HG02938 (cell line): ENCODE data around the gene TNS3.

Experiments used
- ATAC-seq: cut with Tn5 transposase; IDR thresholded peaks from one replicate; pipeline ENCODE4 v1.9.1; 2021; ENCODE audit warnings: mild to moderate bottlenecking, moderate library complexity; ENCODE audit not compliant: unreplicated experiment

TNS3 gene

GRCh38 chr7:47356261-47356660 is 225.7 kb downstream of the TNS3 start:
- no peak for ATAC-seq

- no peak for ATAC-seq
Observed at GRCh38 chr7:47355684-47356083, 226.2 kb downstream of the TNS3 start.

- no peak for ATAC-seq
Observed at GRCh38 chr7:47354831-47355541, 226.9 kb downstream of the TNS3 start.

- ATAC-seq, result no peak
Observed at GRCh38 chr7:47354071-47354470, 227.8 kb downstream of the TNS3 start.

GRCh38 chr7:47352394-47352968 is 229.4 kb downstream of the TNS3 start:
- ATAC-seq, result no peak

- no peak for ATAC-seq
Observed at GRCh38 chr7:47351233-47352154, 230.4 kb downstream of the TNS3 start.

GRCh38 chr7:47350425-47350824 is 231.5 kb downstream of the TNS3 start:
- no peak for ATAC-seq

- no peak for ATAC-seq
Observed at GRCh38 chr7:47349401-47349800, 232.5 kb downstream of the TNS3 start.

GRCh38 chr7:47347816-47348385 is 234.0 kb downstream of the TNS3 start:
- ATAC-seq, result no peak

- ATAC-seq, result no peak
Observed at GRCh38 chr7:47347346-47347745, 234.6 kb downstream of the TNS3 start.

- no peak for ATAC-seq
Observed at GRCh38 chr7:47346377-47346914, 235.5 kb downstream of the TNS3 start.

- no peak for ATAC-seq
Observed at GRCh38 chr7:47345857-47346298, 236.0 kb downstream of the TNS3 start.

GRCh38 chr7:47344171-47344955 is 237.5 kb downstream of the TNS3 start:
- no peak for ATAC-seq

- no peak for ATAC-seq
Observed at GRCh38 chr7:47343061-47343455, 238.9 kb downstream of the TNS3 start.

- no peak for ATAC-seq
Observed at GRCh38 chr7:47342296-47343060, 239.4 kb downstream of the TNS3 start.

- ATAC-seq, result no peak
Observed at GRCh38 chr7:47340517-47340916, 241.4 kb downstream of the TNS3 start.

GRCh38 chr7:47338026-47338425 is 243.9 kb downstream of the TNS3 start:
- no peak for ATAC-seq

- ATAC-seq, result peak; percentile 80
Observed at GRCh38 chr7:47337531-47337930, 244.4 kb downstream of the TNS3 start.
